Measurements from ENCODE around the gene PSEN2. TPM values are rescaled to one million over a fixed set of nuclear protein-coding genes. Genes with fewer than 3 reads are reported as not detected.

PSEN2 gene
- total and polyA plus RNA-seq, 2 of the 8 experiments (the other 6 are each of a cell fraction or from before 2014, with no cell fraction given), result 22.9 to 29.0 TPM

DNA sequence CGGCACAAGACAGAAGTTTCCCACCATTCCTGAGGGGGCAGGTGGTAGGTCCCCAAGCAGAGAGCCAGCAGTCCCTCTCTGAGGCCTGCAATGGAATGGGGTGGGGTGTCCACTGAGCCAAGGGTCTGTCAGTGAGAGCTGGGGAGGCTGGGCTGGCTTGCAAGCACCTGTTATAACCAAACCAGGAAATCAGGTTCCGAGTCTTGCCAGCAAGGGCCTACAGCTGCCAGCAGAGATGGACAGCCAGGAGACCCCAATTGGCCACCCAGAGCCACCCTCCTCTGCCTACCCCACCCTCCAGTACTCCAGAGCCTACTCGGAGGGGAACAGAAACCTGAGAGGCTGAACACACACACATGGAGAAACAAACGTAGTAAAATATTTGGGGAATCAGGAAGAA is 32.2 kb downstream of the PSEN2 start:
- POLR2A ChIA-PET (ENCODE audit: partially characterized antibody), result no interaction called here
- Histone ChIP-seq H3K9me3 (ENCODE audit: insufficient read depth in 2 of 2, low read depth in 1 of 2, low read length in 1 of 2) (no peaks in the 10 kb centered on the region), H4K8ac (ENCODE audit: extremely low read depth, insufficient read depth, low read length) (no peak overlapping the region; the same call in 1 of the 2 replicates), H3K79me2 (ENCODE audit: control insufficient read depth in 1 of 2, insufficient read depth in 2 of 2, low read length in 2 of 2) (no peaks in the 10 kb centered on the region), H3K4me3 (ENCODE audit: extremely low read depth in 1 of 4, insufficient read depth in 2 of 4, low read depth in 3 of 4, low read length in 4 of 4) (no peak overlapping the region), H3K4me1 (replicated peaks in 1 of 4; ENCODE audit: control insufficient read depth in 3 of 4, insufficient read depth in 4 of 4, low read length in 3 of 4) (no peaks in the 10 kb centered on the region), H4K5ac (ENCODE audit: insufficient read length, low read depth, low read length) (no peak overlapping the region), H2BK15ac (ENCODE audit: low read length) (no peak overlapping the region), H3K36me3 (ENCODE audit: control insufficient read depth in 2 of 4, insufficient read depth in 4 of 4, low read length in 3 of 4) (peaks cover 0 to 4% (median 0%) of the 10 kb centered on the region in 4 experiments; a peak in 2 of 8 replicates), H2BK120ac (replicated peaks; ENCODE audit: low read depth, low read length) (no peak overlapping the region), H2BK20ac (ENCODE audit: low read length) (no peak overlapping the region), H2BK12ac (ENCODE audit: low read depth, low read length) (no peak overlapping the region), H3K9ac (replicated peaks in 1 of 4; ENCODE audit: extremely low read depth in 1 of 4, low read depth in 3 of 4, low read length in 3 of 4) (no peak overlapping the region), H3K27ac (ENCODE audit: low read depth, low read length) (no peak overlapping the region), H2AFZ (ENCODE audit: low read length) (no peak overlapping the region), H3K4me2 (ENCODE audit: insufficient read depth in 1 of 2, low read depth in 2 of 2, low read length in 2 of 2) (no peak overlapping the region), H3K27me3 (replicated peaks in 1 of 4; ENCODE audit: control insufficient read depth in 3 of 4, extremely low read depth in 1 of 4, insufficient read depth in 3 of 4, low read length in 3 of 4) (no peaks in the 10 kb centered on the region), H3K4ac (replicated peaks; ENCODE audit: insufficient read length, low read depth, low read length) (no peak overlapping the region), H2BK5ac (ENCODE audit: low read depth, low read length) (no peak overlapping the region), H3K56ac (replicated peaks; ENCODE audit: insufficient read length, low read depth, low read length) (no peak overlapping the region), H3K14ac (ENCODE audit: insufficient read length) (no peak overlapping the region), H4K91ac (replicated peaks; ENCODE audit: insufficient read length, low read length) (no peak overlapping the region), H3K79me1 (ENCODE audit: low read depth, low read length) (no peaks in the 10 kb centered on the region), H3K23me2 (ENCODE audit: low read depth, low read length) (no peaks in the 10 kb centered on the region), H3K18ac (ENCODE audit: extremely low read depth, low read length) (no peak overlapping the region), H2AK5ac (ENCODE audit: low read depth, low read length) (no peak overlapping the region), H4K20me1 (replicated peaks in 1 of 2; ENCODE audit: control insufficient read depth in 1 of 2, insufficient read depth in 2 of 2, low read length in 2 of 2) (no peaks in the 10 kb centered on the region), H3K23ac (ENCODE audit: insufficient read length) (no peak overlapping the region)
- 75% methylated on average over 4 of the region's 4 CpGs; no CpG with 5 or more reads in 1 of the 2 experiments for WGBS, 2 experiments (ENCODE audit: extremely low coverage in 1 of 2, insufficient coverage in 1 of 2, insufficient read length in 1 of 2, insufficient replicate concordance in 2 of 2, low coverage in 1 of 2, low lambda C conversion rate in 2 of 2, missing lambda C conversion rate in 1 of 2)
- DNase-seq (ENCODE audit: low read depth in 1 of 2, low spot score in 2 of 2) (no peak), FAIRE-seq (no peak)
- CTCF ChIA-PET (ENCODE audit: partially characterized antibody), result interaction anchor here (1.1 to 2.0 kb wide), 2 partner anchors 10 to 61 kb away, joined by 3 to 8 read pairs; no protein-coding TSS in a partner anchor
- TF ChIP-seq TCF12 (IDR thresholded peaks at IDR 0.05; ENCODE audit: low read depth, low read length) (no peak), SP2 (IDR thresholded peaks at IDR 0.05; ENCODE audit: low read length) (no peak), POU5F1 (IDR thresholded peaks at IDR 0.05; ENCODE audit: low read depth, low read length) (no peak), CHD1 (IDR thresholded peaks at IDR 0.05; ENCODE audit: low read depth, low read length) (no peak), TBP (IDR thresholded peaks at IDR 0.05; ENCODE audit: low read depth, low read length) (no peak), SIRT6 (IDR thresholded peaks at IDR 0.05; ENCODE audit: low read length) (no peak), EZH2 (IDR thresholded peaks at IDR 0.05; ENCODE audit: low read depth, low read length, severe bottlenecking) (no peak)
